Mucosa of stomach (tissue), 1 donor: ENCODE data around the gene NCAPG2.

Experiments
- H3K27me3 ChIP-seq: one replicate; pipeline ENCODE4 v1.7.0; 2013; ENCODE audit warnings: mild to moderate bottlenecking, low read length; ENCODE audit not compliant: control insufficient read depth, insufficient read depth
- H3K36me3 ChIP-seq: one replicate; pipeline ENCODE4 v1.7.0; 2013; ENCODE audit warnings: low read length; ENCODE audit not compliant: control insufficient read depth, insufficient read depth
- H3K4me1 ChIP-seq: one replicate; pipeline ENCODE4 v1.7.0; 2013; ENCODE audit warnings: mild to moderate bottlenecking, low read length; ENCODE audit not compliant: control insufficient read depth, insufficient read depth
- H3K4me3 ChIP-seq: one replicate; pipeline ENCODE4 v1.7.0; 2013; ENCODE audit warnings: low read length
- H3K9ac ChIP-seq: one replicate; pipeline ENCODE4 v1.7.0; 2013; ENCODE audit warnings: mild to moderate bottlenecking, low read length, moderate library complexity
- H3K9me3 ChIP-seq: one replicate; pipeline ENCODE4 v1.7.0; 2013; ENCODE audit warnings: mild to moderate bottlenecking, low read length, moderate library complexity; ENCODE audit not compliant: control insufficient read depth
- donor health status: Pancreatic carcinoma.

The NCAPG2 gene

DNA sequence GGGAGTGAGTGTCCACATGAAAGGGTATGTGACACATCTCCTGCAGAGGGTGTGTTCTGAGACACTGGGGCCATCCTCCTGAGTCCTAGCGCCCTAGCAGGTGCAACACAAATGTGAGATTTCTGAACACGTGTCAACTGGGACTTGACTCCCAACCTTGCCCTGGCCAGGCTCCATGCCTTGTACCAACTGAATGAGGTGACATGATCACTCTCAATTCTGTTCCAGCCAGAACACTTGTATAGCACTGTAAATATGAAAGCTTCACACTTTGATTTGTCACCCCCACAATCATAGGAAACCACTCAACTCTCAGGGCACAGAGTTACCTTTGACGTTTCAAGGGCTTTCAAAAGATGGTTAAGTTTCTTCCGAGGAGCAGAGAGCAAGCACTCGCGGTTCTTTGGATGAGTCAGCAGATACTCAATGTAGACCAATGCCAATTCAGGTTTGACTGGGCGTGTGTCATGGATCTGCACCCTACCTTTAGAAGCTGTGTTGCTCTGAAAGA lies 48.6 kb downstream of the NCAPG2 start:
- no peaks in the 10 kb centered on the region for H3K4me1 ChIP-seq
- no peaks in the 10 kb centered on the region for H3K9me3 ChIP-seq
- H3K9ac ChIP-seq, result no peak overlapping the region
- no peaks in the 10 kb centered on the region for H3K27me3 ChIP-seq
- no peaks in the 10 kb centered on the region for H3K36me3 ChIP-seq
- H3K4me3 ChIP-seq, result no peak overlapping the region

DNA sequence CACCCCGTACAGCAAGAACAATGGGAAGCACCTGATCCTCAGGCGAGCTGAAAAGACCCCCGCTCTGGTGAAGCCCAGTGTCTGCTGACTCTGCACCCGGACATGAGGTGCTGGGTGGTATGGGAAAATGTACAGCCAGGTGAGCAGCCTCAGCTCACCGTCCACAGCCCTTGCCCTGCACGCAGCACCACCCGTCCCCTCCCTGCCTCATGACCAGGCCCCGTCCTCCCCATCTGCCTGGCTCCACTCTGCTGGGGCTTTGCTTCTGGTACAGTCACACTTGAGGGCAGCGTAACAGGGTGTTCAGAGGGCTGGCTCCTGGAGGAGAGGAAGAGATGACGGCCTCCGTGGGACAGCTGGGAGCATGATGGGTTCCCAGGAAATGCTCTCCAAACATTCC lies 49.1 kb downstream of the NCAPG2 start:
- Histone ChIP-seq H3K9ac (no peak overlapping the region), H3K9me3 (no peaks in the 10 kb centered on the region), H3K4me3 (no peak overlapping the region), H3K36me3 (no peaks in the 10 kb centered on the region), H3K27me3 (no peaks in the 10 kb centered on the region), H3K4me1 (peaks cover 2% of the 10 kb centered on the region)

GRCh38 chr7:158651968-158652565 lies 52.5 kb downstream of the NCAPG2 start:
- no peaks in the 10 kb centered on the region for H3K36me3 ChIP-seq

GRCh38 chr7:158650821-158651225 lies 53.8 kb downstream of the NCAPG2 start:
- Histone ChIP-seq H3K4me1 (peaks cover 34% of the 10 kb centered on the region), H3K27me3 (no peaks in the 10 kb centered on the region), H3K36me3 (no peaks in the 10 kb centered on the region), H3K9ac (no peak overlapping the region), H3K9me3 (no peaks in the 10 kb centered on the region), H3K4me3 (no peak overlapping the region)

More at GRCh38 chr7:158651968-158652565, 52.5 kb downstream of the NCAPG2 start:
- Histone ChIP-seq H3K27me3 (no peaks in the 10 kb centered on the region), H3K4me3 (no peak overlapping the region), H3K9ac (no peak overlapping the region), H3K9me3 (no peaks in the 10 kb centered on the region), H3K4me1 (peaks cover 32% of the 10 kb centered on the region)

DNA sequence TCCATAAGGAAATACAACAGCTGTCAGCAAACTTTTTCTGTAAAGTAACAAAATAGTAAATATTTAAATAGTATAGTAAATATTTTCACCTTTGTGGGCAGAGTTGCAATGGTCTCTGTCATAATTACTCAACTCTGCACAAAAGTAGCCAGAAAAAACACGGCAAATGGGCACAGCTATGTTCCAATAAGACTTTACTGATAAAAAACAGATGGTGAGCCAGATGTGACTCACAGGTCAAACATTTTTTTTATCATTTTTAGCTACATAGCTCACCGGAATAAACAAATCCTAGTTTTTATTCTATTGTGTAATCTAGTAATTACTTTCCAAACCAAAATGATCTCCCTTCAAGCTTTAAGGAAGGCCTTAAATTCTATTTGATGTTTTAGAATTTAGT lies 55.3 kb downstream of the NCAPG2 start:
- Histone ChIP-seq H3K4me1 (peaks cover 34% of the 10 kb centered on the region), H3K4me3 (no peak overlapping the region), H3K36me3 (no peaks in the 10 kb centered on the region), H3K9ac (no peak overlapping the region), H3K27me3 (no peaks in the 10 kb centered on the region), H3K9me3 (no peaks in the 10 kb centered on the region)

DNA sequence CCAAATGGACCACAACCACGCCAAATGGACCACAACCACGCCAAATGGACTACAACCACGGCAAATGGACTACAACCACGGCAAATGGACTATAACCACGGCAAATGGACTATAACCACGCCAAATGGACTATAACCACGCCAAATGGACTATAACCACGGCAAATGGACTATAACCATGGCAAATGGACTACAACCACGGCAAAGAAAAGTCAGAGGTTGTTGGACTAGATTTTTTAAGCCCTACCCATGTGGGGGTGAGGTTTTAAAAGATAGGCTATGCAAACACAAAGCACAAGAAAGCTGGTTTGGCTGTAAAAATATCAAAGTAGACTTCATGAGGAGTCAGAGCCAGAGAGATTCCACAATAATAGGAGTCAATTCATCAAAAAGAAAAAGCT lies 55.8 kb downstream of the NCAPG2 start:
- Histone ChIP-seq H3K36me3 (no peaks in the 10 kb centered on the region), H3K9ac (peak overlapping the region; percentile 24), H3K27me3 (no peaks in the 10 kb centered on the region), H3K4me3 (no peak overlapping the region), H3K4me1 (peaks cover 34% of the 10 kb centered on the region), H3K9me3 (no peaks in the 10 kb centered on the region)

- peaks cover 34% of the 10 kb centered on the region for H3K4me1 ChIP-seq
- no peaks in the 10 kb centered on the region for H3K9me3 ChIP-seq
- no peaks in the 10 kb centered on the region for H3K36me3 ChIP-seq
- no peak overlapping the region for H3K9ac ChIP-seq
- H3K4me3 ChIP-seq, result no peak overlapping the region
- H3K27me3 ChIP-seq, result no peaks in the 10 kb centered on the region
Observed at GRCh38 chr7:158648168-158648567, 56.4 kb downstream of the NCAPG2 start.

GRCh38 chr7:158647475-158647792 lies 57.2 kb downstream of the NCAPG2 start:
- H3K4me1 ChIP-seq, result peaks cover 34% of the 10 kb centered on the region
- H3K9ac ChIP-seq, result no peak overlapping the region
- no peaks in the 10 kb centered on the region for H3K27me3 ChIP-seq
- H3K4me3 ChIP-seq, result no peak overlapping the region
- no peaks in the 10 kb centered on the region for H3K36me3 ChIP-seq
- H3K9me3 ChIP-seq, result no peaks in the 10 kb centered on the region

- no peaks in the 10 kb centered on the region for H3K36me3 ChIP-seq
- no peaks in the 10 kb centered on the region for H3K27me3 ChIP-seq
Observed at GRCh38 chr7:158646766-158647474, 57.7 kb downstream of the NCAPG2 start.

DNA sequence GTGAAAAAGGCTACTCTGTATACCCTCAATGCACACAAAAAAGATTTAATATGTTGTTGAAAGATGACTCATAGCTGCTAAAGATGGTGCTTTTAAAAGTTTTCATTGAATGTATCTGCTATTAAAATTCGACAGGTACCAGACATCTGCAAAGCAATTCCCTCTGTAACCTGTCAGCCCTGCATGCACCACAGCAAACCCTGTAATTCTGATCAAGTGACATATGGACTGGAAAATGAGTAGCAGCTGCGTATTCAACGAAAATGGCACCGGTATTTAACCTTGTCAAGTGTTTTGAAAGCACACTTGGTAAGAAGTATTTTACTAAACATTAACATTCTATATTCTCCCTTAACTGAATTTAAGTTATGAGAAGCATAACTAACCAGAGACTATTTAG lies 58.8 kb downstream of the NCAPG2 start:
- Histone ChIP-seq H3K36me3 (no peaks in the 10 kb centered on the region), H3K4me1 (peaks cover 34% of the 10 kb centered on the region), H3K9me3 (no peaks in the 10 kb centered on the region), H3K9ac (no peak overlapping the region), H3K27me3 (no peaks in the 10 kb centered on the region), H3K4me3 (no peak overlapping the region)

More at GRCh38 chr7:158646766-158647474, 57.7 kb downstream of the NCAPG2 start:
- H3K9me3 ChIP-seq, result no peaks in the 10 kb centered on the region
- H3K4me1 ChIP-seq, result peaks cover 34% of the 10 kb centered on the region
- no peak overlapping the region for H3K9ac ChIP-seq
- no peak overlapping the region for H3K4me3 ChIP-seq

DNA sequence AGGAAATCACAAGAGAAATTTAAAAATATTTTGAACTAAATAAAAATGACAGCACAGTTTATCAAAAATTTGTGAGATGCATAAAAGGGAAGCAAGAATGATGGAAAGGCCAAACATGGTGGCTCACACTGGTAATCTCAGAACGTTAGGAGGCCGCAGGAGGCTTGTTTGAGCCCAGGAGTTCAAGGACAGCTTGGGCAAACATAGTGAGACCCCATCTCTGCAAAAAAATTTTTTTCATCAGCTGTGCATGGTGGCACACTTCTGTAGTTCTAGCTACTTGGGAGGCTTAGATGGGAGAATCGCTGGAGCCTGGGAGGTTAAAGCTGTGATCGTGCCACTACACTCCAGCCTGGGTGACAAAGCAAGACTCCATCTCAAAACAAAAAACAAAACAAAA lies 62.5 kb downstream of the NCAPG2 start:
- Histone ChIP-seq H3K9ac (no peak overlapping the region), H3K36me3 (no peaks in the 10 kb centered on the region), H3K9me3 (no peaks in the 10 kb centered on the region), H3K4me3 (no peak overlapping the region), H3K4me1 (peaks cover 3% of the 10 kb centered on the region), H3K27me3 (no peaks in the 10 kb centered on the region)

DNA sequence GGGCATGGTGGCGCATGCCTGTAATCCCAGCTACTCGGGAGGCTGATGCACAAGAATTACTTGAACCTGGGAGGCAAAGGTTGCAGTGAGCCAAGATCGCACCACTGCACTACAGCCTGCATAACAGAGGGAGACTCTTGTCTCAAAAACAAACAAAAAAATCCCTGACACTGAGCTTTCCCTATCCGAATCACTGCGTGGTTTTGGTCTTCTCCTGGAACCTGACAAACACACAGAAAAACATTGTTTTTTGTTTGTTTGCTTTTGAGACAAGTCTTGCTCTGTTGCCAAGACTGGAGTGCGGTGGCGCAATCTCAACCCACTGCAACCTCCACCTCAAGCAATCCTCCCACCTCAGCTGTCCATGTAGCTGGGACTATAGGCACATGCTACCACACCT lies 66.6 kb downstream of the NCAPG2 start:
- no peak overlapping the region for H3K4me3 ChIP-seq
- H3K9me3 ChIP-seq, result no peaks in the 10 kb centered on the region
- no peaks in the 10 kb centered on the region for H3K36me3 ChIP-seq
- H3K27me3 ChIP-seq, result no peaks in the 10 kb centered on the region
- no peak overlapping the region for H3K9ac ChIP-seq
- peaks cover 6% of the 10 kb centered on the region for H3K4me1 ChIP-seq
